HFFc6 (cell line): ENCODE results near the gene ZDHHC20. TPM values are rescaled to one million over a fixed set of nuclear protein-coding genes. Genes with fewer than 3 reads are reported as not detected.

ENCODE experiments used
- DNase-seq: peaks from one replicate; pipeline ENCODE4 v3.0.0-alpha.2; 2018
- H3K27ac Mint-ChIP-seq: 2 replicates; pipeline ENCODE4 v1.8.0; 2020; ENCODE audit warnings: mild to moderate bottlenecking, mixed read lengths
- H3K27me3 Mint-ChIP-seq: 2 replicates; pipeline ENCODE4 v1.8.0; 2021; ENCODE audit warnings: mild to moderate bottlenecking, moderate library complexity, mixed read lengths; ENCODE audit not compliant: insufficient read depth
- H3K36me3 Mint-ChIP-seq: 2 replicates; pipeline ENCODE4 v1.8.0; 2021; ENCODE audit warnings: low read depth, mixed read lengths
- H3K4me1 Mint-ChIP-seq: 2 replicates; pipeline ENCODE4 v1.8.0; 2020; ENCODE audit warnings: low read depth, mixed read lengths
- H3K4me3 Mint-ChIP-seq: 2 replicates; pipeline ENCODE4 v1.8.0; 2020; ENCODE audit warnings: mild to moderate bottlenecking, moderate library complexity, mixed read lengths
- H3K9me3 Mint-ChIP-seq: 2 replicates; pipeline ENCODE4 v1.8.0; 2020; ENCODE audit warnings: mild to moderate bottlenecking, mixed read lengths
- total RNA-seq, 6 experiments: library from RNA; stranded (reverse); fragmentation: NEBNext Ultra II Directional; extraction: Animal tissue kit (Norgen Biotek cat#: 25700); gene quantifications; 2 replicates in 1 of 6; 3 replicates in 5 of 6; pipeline ENCODE4 v1.2.3, GENCODE V29; 2021
- TF ChIP-seq, protein P1 (sequence below): fragments of 200-600 bp; sonication (generic); IDR thresholded peaks from 2 replicates; pipeline ENCODE4 v1.5.0; 2021; ENCODE audit warnings: antibody characterized with exemption, mild to moderate bottlenecking

ZDHHC20 gene
- total RNA-seq, 6 experiments from 2014 or later = 65.3 to 75.1 (median 69.6) TPM

DNA sequence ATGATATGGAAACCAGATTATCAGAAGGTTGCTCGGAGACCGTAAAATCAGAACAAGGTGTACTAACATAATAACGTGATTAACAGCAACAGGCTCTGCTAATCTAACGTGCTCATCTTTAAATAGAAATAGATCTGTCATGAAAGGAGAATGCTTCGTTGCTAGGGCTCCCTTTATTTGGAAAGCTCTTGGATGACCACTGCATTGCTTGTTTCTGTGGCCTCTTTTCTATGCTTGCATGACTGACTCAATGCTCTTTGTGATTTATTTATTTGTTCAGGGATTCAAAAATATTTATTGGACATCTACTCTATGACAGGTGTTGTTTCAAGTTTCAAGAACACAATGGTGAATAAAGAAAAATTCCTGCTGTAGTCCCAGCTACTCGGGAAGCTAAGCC lies 22.3 kb upstream of the ZDHHC20 start:
- peaks cover 6% of the 10 kb centered on the region for H3K9me3 Mint-ChIP-seq
- peaks cover 5% of the 10 kb centered on the region; the same call in 1 of the 2 replicates for H3K36me3 Mint-ChIP-seq
- TF ChIP-seq, protein P1, sequence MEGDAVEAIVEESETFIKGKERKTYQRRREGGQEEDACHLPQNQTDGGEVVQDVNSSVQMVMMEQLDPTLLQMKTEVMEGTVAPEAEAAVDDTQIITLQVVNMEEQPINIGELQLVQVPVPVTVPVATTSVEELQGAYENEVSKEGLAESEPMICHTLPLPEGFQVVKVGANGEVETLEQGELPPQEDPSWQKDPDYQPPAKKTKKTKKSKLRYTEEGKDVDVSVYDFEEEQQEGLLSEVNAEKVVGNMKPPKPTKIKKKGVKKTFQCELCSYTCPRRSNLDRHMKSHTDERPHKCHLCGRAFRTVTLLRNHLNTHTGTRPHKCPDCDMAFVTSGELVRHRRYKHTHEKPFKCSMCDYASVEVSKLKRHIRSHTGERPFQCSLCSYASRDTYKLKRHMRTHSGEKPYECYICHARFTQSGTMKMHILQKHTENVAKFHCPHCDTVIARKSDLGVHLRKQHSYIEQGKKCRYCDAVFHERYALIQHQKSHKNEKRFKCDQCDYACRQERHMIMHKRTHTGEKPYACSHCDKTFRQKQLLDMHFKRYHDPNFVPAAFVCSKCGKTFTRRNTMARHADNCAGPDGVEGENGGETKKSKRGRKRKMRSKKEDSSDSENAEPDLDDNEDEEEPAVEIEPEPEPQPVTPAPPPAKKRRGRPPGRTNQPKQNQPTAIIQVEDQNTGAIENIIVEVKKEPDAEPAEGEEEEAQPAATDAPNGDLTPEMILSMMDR = no peak
- no peaks in the 10 kb centered on the region; the same call in none of the 2 replicates for H3K27me3 Mint-ChIP-seq
- peak; percentile 38 for DNase-seq
- H3K4me1 Mint-ChIP-seq = peaks cover 33% of the 10 kb centered on the region
- no peak overlapping the region for H3K27ac Mint-ChIP-seq
- H3K4me3 Mint-ChIP-seq = no peak overlapping the region

DNA sequence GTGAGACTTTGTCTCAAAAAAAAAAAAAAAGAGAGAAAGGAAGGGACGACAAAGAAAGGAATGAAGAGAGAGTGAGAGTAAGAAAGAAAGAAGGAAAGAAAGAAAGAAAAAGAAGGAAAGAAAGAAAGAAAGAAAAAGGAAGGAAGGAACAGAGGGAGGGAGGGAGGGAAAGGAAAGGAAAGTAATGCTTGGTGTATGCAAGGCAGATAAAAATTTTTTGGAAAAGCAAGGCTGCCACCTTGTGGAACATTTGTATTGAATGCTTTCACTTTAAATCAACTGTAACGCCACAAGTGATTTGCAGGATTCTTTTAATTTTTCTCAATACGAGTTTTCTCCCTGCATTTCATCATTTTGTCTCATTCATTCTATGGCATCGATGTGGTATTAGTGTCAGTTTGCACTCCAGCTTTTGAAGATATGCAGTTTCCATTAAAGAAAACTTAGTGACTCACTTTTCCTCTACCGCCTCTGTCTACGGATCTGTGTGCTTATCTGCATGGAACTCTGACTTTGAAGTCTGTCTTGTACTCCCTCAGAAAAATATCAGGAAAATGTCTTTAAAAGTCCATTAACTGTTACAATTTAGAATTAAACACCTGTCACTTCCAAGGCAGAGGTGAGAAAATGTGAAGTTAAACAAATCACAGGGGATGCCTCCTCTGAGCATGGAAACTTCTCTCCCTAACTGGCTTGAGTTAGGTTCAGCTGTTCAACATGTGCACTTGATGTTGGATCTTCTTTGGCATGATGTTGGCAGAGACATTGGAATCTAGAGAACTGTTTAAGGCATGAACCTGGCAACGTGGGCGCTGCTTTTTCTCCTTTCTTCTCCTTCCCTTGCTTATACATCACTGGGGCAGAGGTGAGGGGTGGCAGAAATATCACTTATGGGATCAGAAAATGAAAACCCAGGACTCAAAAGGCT lies 20.0 kb upstream of the ZDHHC20 start:
- no peaks in the 10 kb centered on the region for H3K9me3 Mint-ChIP-seq
- peak overlapping the region; percentile 69 for H3K27ac Mint-ChIP-seq
- TF ChIP-seq, protein P1 = peak; percentile 84
- no peaks in the 10 kb centered on the region for H3K36me3 Mint-ChIP-seq
- H3K4me3 Mint-ChIP-seq = peak overlapping the region; percentile 82
- peaks cover 33% of the 10 kb centered on the region for H3K4me1 Mint-ChIP-seq
- no peaks in the 10 kb centered on the region; the same call in none of the 2 replicates for H3K27me3 Mint-ChIP-seq
- peak; percentile 70 for DNase-seq

DNA sequence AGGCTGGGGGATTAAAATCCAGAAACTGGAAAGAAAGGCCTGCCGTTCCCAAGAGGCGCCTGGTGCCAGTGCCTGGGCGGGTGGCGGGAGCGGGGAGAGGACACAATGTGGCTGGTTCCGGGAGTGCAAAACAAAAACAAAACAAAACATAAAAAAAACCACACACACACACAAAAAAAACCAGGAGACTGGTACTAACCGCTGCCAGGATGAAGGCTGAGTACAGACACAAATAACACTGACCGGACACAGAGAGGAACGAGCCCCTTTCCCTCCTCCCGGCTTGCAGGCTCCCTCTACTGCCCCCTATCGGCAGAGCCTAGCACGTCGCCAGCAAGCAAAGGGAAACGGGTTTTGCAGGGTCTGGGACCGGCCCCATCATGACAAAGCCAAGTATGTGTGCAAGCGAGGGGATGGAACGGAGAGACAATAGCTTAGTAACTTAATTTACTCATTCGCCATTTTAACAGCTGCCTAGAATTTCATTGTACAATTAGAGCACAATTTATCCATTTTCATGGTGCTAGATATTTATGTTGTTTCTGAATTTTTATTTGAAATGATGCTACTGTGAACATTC lies 17.9 kb upstream of the ZDHHC20 start:
- H3K36me3 Mint-ChIP-seq = no peaks in the 10 kb centered on the region
- peak overlapping the region; percentile 89 for H3K4me3 Mint-ChIP-seq
- peak; percentile 59 for DNase-seq
- peaks cover 33% of the 10 kb centered on the region for H3K4me1 Mint-ChIP-seq
- peak overlapping the region; percentile 66 for H3K27ac Mint-ChIP-seq
- TF ChIP-seq, protein P1 = peak; percentile 99
- H3K27me3 Mint-ChIP-seq = no peaks in the 10 kb centered on the region; the same call in none of the 2 replicates
- H3K9me3 Mint-ChIP-seq = no peaks in the 10 kb centered on the region

DNA sequence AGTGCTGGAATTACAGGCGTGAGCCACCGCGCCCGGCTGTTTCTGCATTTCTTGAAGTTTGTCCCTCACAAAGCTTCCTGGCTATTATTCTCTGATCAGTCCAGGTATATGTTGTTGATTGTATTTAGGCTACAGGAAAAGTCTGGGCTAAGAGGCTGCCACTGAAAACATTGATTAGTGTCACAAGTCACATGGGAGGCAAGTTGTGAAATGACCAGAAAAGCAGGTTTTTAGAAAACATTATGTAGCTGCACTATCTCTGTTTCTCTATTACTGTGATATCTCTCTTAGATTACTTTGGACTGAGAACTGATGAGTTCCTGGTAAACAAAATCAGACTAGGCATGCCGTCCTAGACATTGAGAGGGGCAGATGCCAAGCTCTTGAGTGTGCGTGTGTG lies 16.0 kb upstream of the ZDHHC20 start:
- no peak for DNase-seq
- TF ChIP-seq, protein P1 = no peak
- H3K4me1 Mint-ChIP-seq = peaks cover 25% of the 10 kb centered on the region
- H3K27ac Mint-ChIP-seq = no peak overlapping the region
- H3K4me3 Mint-ChIP-seq = no peak overlapping the region
- H3K36me3 Mint-ChIP-seq = peaks cover 5% of the 10 kb centered on the region; the same call in 1 of the 2 replicates
- H3K9me3 Mint-ChIP-seq = peaks cover 7% of the 10 kb centered on the region
- no peaks in the 10 kb centered on the region; the same call in none of the 2 replicates for H3K27me3 Mint-ChIP-seq

DNA sequence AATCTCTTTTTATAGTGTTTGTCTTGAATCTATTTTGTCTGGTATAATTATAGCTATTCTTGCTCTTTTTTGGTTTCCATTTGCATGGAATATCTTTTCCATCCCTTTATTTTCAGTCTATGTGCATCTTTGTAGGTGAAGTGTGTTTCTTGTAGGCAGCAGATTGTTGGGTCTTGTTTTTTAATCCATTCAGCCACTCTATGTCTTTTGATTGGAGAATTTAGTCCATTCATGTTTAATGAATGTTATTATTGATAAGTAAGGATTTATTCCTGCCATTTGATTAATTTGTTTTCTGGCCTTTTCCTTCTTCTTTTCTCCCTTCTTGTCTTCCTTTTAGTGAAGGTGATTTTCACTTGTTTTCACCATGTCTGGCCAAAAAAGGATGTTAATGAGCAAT lies 11.7 kb upstream of the ZDHHC20 start:
- Mint-ChIP-seq H3K9me3 (peaks cover 7% of the 10 kb centered on the region), H3K27ac (no peak overlapping the region), H3K4me3 (no peak overlapping the region), H3K36me3 (peaks cover 9% of the 10 kb centered on the region; the same call in 1 of the 2 replicates), H3K4me1 (no peaks in the 10 kb centered on the region), H3K27me3 (peaks cover 3% of the 10 kb centered on the region)
- no peak for DNase-seq
- TF ChIP-seq, protein P1 = no peak
